ENCODE results near the gene RAB34. TPM values are rescaled to one million over a fixed set of nuclear protein-coding genes. Genes with fewer than 3 reads are reported as not detected.
A peak's percentile ranks its signal among the peaks of the same experiment; 100 is the strongest.

RAB34 gene
- polyA plus RNA-seq, 3 donors: 66.7 to 93.3 (median 79.1) TPM

- Histone ChIP-seq H3K79me2 (ENCODE audit: insufficient read depth, low read length) (no peaks in the 10 kb centered on the region), H3K27ac (ENCODE audit: low read depth in 1 of 2, low read length in 2 of 2) (peak within 1 kb of the TSS; percentile 86), H3K4me2 (replicated peaks; ENCODE audit: extremely low read depth, low read length, poor library complexity, severe bottlenecking) (peak within 1 kb of the TSS; percentile 100), H3K27me3 (ENCODE audit: control insufficient read depth in 2 of 2, insufficient read depth in 2 of 2, low read length in 2 of 2) (no peaks in the 10 kb centered on the region), H3K4me1 (ENCODE audit: control insufficient read depth in 1 of 2, insufficient read depth in 2 of 2, low read length in 2 of 2) (peaks cover 41 to 55% of the 10 kb centered on the region in 2 donors), H3K4me3 (replicated peaks in 1 of 3; ENCODE audit: low read depth in 2 of 3, low read length in 3 of 3) (peak within 1 kb of the TSS; percentile 53 to 96 (median 93)), H3K9ac (ENCODE audit: insufficient read depth, low read length, poor library complexity, severe bottlenecking) (peak within 1 kb of the TSS; percentile 71), H4K20me1 (ENCODE audit: insufficient read depth, low read length) (peaks cover 20% of the 10 kb centered on the region), H2AFZ (ENCODE audit: insufficient read depth, low read depth, low read length, poor library complexity, severe bottlenecking) (peak within 1 kb of the TSS; percentile 93), H3K36me3 (replicated peaks in 1 of 2; ENCODE audit: control insufficient read depth in 1 of 2, insufficient read depth in 2 of 2, low read length in 2 of 2) (peaks cover 11 to 13% of the 10 kb centered on the region in 2 donors), H3K9me3 (replicated peaks in 1 of 2; ENCODE audit: control insufficient read depth in 1 of 2, insufficient read depth in 1 of 2, low read length in 2 of 2) (no peaks in the 10 kb centered on the region)
- Mint-ChIP-seq H3K4me3 (peak within 1 kb of the TSS; percentile 89 to 95), H3K27me3 (ENCODE audit: low read depth in 3 of 3) (peaks cover 2 to 15% (median 9%) of the 10 kb centered on the region in 3 donors), H3K9me3 (peaks cover 0 to 2% (median 0%) of the 10 kb centered on the region in 7 donors), H3K4me1 (peaks cover 47% of the 10 kb centered on the region), H3K36me3 (peaks cover 14 to 17% of the 10 kb centered on the region in 2 donors), H3K27ac (peak within 1 kb of the TSS; percentile 82 to 95 (median 93))
- intact Hi-C loops (cut with micrococcal nuclease): loop anchor here (2.0 to 5.0 kb wide), 2 partner anchors 16 to 84 kb away; partner anchors contain the start of gene TRAF4 (in 1 of the 2)
- no peak for TF ChIP-seq CTCF (IDR thresholded peaks at IDR 0.05)
- under 1% methylated on average over 54 of the region's 64 CpGs for WGBS (ENCODE audit: insufficient coverage)
- DNase-seq: peak; percentile 95 to 98 (median 97)
Measured at GRCh38 chr17:28728364-28729200, 10.9 kb upstream of the RAB34 start, which contains the start of gene NEK8. NEK8 (plus strand) TSS chr17:28728788; CDS start chr17:28728814, 26 bp downstream.

DNA sequence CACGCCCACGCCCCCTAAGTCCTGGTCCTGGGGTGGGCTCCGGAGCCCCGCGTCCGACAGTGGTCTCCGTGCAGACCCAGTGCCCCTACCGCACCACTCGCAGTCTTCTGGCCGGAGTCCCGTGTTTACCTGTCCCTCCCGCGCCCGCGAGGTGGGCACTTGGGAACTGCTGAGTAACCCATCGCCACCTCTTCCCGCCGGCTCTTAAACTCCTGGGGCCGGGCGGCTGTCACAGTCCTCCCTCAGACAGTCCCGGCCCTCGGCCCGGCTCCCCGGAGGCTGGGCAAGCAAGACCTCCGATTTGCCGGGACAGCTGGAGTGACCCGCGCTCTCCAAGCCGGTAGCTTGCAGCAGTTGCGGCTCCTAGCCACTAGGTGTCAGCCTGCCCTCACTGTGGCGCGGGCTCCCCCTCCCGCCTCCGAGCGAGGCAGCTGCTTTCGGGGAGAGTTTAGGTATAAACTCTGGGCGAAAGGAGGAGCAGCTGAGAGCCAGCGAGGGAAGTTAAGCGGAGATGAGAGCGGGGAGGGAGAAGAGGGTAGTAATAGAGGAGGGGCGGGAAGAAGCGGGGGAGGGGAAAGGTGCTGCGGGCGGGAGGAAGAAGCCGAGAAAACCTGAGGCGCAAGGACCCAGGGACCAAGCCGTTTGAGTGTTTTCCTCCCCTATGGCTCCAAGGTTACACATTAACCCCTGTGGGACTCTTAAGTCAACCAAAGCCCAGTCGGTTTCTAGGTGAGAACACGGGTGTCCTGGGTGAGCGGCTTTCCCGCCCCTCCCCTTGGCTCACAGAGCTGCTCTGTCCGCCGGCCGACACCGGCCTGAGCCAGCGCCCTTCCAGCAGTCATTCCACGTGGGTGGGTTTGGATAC is 9.2 kb upstream of the RAB34 start:
- WGBS (ENCODE audit: insufficient coverage): under 1% methylated on average over 48 of the region's 57 CpGs
- peak overlapping the region in 1 of 2 donors; percentile 20 for H3K27ac ChIP-seq (ENCODE audit: low read depth in 1 of 2, low read length in 2 of 2)
- H3K27me3 ChIP-seq (ENCODE audit: control insufficient read depth in 2 of 2, insufficient read depth in 2 of 2, low read length in 2 of 2): no peaks in the 10 kb centered on the region
- H3K9ac ChIP-seq (ENCODE audit: insufficient read depth, low read length, poor library complexity, severe bottlenecking): peak overlapping the region; percentile 60
- peaks cover 38% of the 10 kb centered on the region for H4K20me1 ChIP-seq (ENCODE audit: insufficient read depth, low read length)
- peak; percentile 86 to 89 (median 89) for DNase-seq
- H2AFZ ChIP-seq (ENCODE audit: insufficient read depth, low read depth, low read length, poor library complexity, severe bottlenecking): peak overlapping the region; percentile 95
- H3K27me3 Mint-ChIP-seq (ENCODE audit: low read depth in 3 of 3): peaks cover 2 to 15% (median 7%) of the 10 kb centered on the region in 3 donors
- peak overlapping the region; percentile 100 for H3K4me2 ChIP-seq (replicated peaks; ENCODE audit: extremely low read depth, low read length, poor library complexity, severe bottlenecking)
- H3K4me3 Mint-ChIP-seq: peak overlapping the region; percentile 89 to 95
- H3K4me1 Mint-ChIP-seq: peaks cover 51% of the 10 kb centered on the region
- peaks cover 28 to 30% of the 10 kb centered on the region in 2 donors for H3K36me3 ChIP-seq (replicated peaks in 1 of 2; ENCODE audit: control insufficient read depth in 1 of 2, insufficient read depth in 2 of 2, low read length in 2 of 2)
- peaks cover 7% of the 10 kb centered on the region for H3K79me2 ChIP-seq (ENCODE audit: insufficient read depth, low read length)
- intact Hi-C loops (cut with micrococcal nuclease): loop anchor here (1.0 to 5.0 kb wide), 3 partner anchors 16 to 85 kb away; no protein-coding TSS in a partner anchor
- H3K36me3 Mint-ChIP-seq: peaks cover 30 to 31% of the 10 kb centered on the region in 2 donors
- peak overlapping the region; percentile 60 to 96 (median 66) for H3K4me3 ChIP-seq (replicated peaks in 1 of 3; ENCODE audit: low read depth in 2 of 3, low read length in 3 of 3)
- H3K9me3 Mint-ChIP-seq: peaks cover 0 to 2% (median 0%) of the 10 kb centered on the region in 7 donors
- peaks cover 41 to 56% of the 10 kb centered on the region in 2 donors for H3K4me1 ChIP-seq (ENCODE audit: control insufficient read depth in 1 of 2, insufficient read depth in 2 of 2, low read length in 2 of 2)
- peak; percentile 99 for TF ChIP-seq CTCF (IDR thresholded peaks at IDR 0.05)
- H3K9me3 ChIP-seq (replicated peaks in 1 of 2; ENCODE audit: control insufficient read depth in 1 of 2, insufficient read depth in 1 of 2, low read length in 2 of 2): no peaks in the 10 kb centered on the region
- H3K27ac Mint-ChIP-seq: peak overlapping the region in 4 of 7 donors; percentile 43 to 83 (median 64)
